Measurements from ENCODE around the gene AKR1C1. TPM values are rescaled to one million over a fixed set of nuclear protein-coding genes. Genes with fewer than 3 reads are reported as not detected.

The AKR1C1 gene
- total RNA-seq, 4 donors from 2014 or later = 10.0 to 29.7 (median 13.8) TPM

Small RNA genes within 50 kb of the gene (small RNA-seq; reads per million reads assigned to genes)
- 0 reads per million in 2 donors for gene RF00096

Other genes starting within 250 kb of the AKR1C1 start
- gene AKR1E2, start 137.2 kb upstream of the AKR1C1 start, total RNA-seq = 10 to 100 TPM in 1 of 4 donors, 1 to 10 TPM in 3; 2.0 to 59.4 (median 3.6) TPM
- 10 to 100 TPM; 22.7 to 95.4 (median 45.2) TPM for gene AKR1C2, start 40.4 kb downstream of the AKR1C1 start, total RNA-seq
- 100 to 1,000 TPM; 182 to 860 (median 419) TPM for gene AKR1C3, start 131.0 kb downstream of the AKR1C1 start, total RNA-seq
- under 1 TPM in 1 of 4 donors, not detected in 3; 0.53 TPM for gene AKR1C8, start 221.7 kb downstream of the AKR1C1 start, total RNA-seq
- gene AKR1C4, start 233.4 kb downstream of the AKR1C1 start, total RNA-seq = 1 to 10 TPM in 1 of 4 donors, not detected in 3; 1.1 TPM